ENCODE measurements around the gene CSN1S1.

Gene CSN1S1

DNA sequence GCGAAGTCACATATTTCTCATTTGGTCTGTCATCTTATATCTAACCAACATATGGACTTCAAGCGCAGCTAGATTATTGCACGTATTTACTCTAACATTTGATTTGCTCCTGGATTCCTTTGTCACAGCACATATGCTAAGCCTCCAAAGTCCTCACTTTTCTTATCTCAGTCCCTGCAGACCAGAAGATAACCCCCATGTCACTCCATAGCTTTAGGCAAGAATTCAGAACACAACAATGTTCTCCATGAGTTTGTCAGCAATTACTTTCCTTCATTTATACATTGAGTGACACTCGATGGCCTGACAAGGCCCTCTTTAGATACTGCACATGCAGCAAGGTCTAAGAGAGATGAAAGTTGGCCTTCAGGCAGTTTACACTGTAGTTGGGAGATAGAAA, 60.1 kb downstream of the CSN1S1 start:
- DNase-seq (ENCODE audit: extremely low read depth in 1 of 2, low read depth in 1 of 2) = no peak

GRCh38 chr4:69994782-69995181, 63.9 kb downstream of the CSN1S1 start:
- no peak for DNase-seq (ENCODE audit: extremely low read depth in 1 of 2, low read depth in 1 of 2)

- DNase-seq (ENCODE audit: extremely low read depth in 1 of 2, low read depth in 1 of 2) = no peak
Measured at GRCh38 chr4:69995526-69996016, 64.7 kb downstream of the CSN1S1 start, which contains the start of gene STATH. Gene STATH (plus strand): TSS chr4:69995966. CDS start chr4:69998438, 2,472 bp downstream.
